ENCODE results near the gene GALNT13.

The GALNT13 gene

DNA sequence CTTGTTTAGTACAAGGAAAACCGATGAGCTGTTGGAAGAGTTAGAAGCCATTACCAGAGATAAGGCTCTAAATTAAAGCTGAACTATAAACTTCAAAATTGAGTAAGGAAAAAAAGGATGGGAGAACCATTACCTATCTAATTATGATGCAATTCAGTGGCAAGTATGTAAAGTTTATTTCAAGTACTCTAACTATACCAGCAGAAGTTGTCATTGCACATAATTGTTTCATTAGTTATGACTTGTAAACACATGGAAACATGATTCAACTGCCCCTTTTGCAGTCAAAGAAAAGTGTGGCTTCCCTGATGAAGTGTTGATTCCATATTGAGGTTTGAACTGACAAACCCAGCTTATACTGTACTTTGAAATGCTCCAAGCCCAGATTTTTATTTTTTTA lies 502.7 kb downstream of the GALNT13 start:
- ATAC-seq (ENCODE audit: low read depth) (no peak), DNase-seq (ENCODE audit: low spot score in 2 of 2) (no peak)
- Mint-ChIP-seq H3K4me1 (no peaks in the 10 kb centered on the region), H3K4me3 (no peak overlapping the region), H3K36me3 (no peaks in the 10 kb centered on the region), H3K27me3 (no peaks in the 10 kb centered on the region), H3K9me3 (peaks cover 2% of the 10 kb centered on the region), H3K27ac (no peak overlapping the region)

- H3K4me3 Mint-ChIP-seq, result no peak overlapping the region
- H3K36me3 Mint-ChIP-seq, result no peaks in the 10 kb centered on the region
- peaks cover 2% of the 10 kb centered on the region for H3K9me3 Mint-ChIP-seq
- no peak overlapping the region for H3K27ac Mint-ChIP-seq
- no peak for DNase-seq (ENCODE audit: low spot score in 2 of 2)
- H3K4me1 Mint-ChIP-seq, result no peaks in the 10 kb centered on the region
- no peak for ATAC-seq (ENCODE audit: low read depth)
- no peaks in the 10 kb centered on the region for H3K27me3 Mint-ChIP-seq
Observed at GRCh38 chr2:154375579-154375931, 503.8 kb downstream of the GALNT13 start.

GRCh38 chr2:154381931-154382794 lies 510.4 kb downstream of the GALNT13 start:
- H3K36me3 Mint-ChIP-seq, result no peaks in the 10 kb centered on the region
- no peak for DNase-seq (ENCODE audit: low spot score in 2 of 2)

GRCh38 chr2:154386186-154386585 lies 514.5 kb downstream of the GALNT13 start:
- Mint-ChIP-seq H3K4me1 (peaks cover 3% of the 10 kb centered on the region), H3K27ac (no peak overlapping the region), H3K27me3 (no peaks in the 10 kb centered on the region), H3K4me3 (no peak overlapping the region), H3K36me3 (no peaks in the 10 kb centered on the region), H3K9me3 (peaks cover 9% of the 10 kb centered on the region)
- DNase-seq (ENCODE audit: low spot score in 2 of 2) (no peak), ATAC-seq (ENCODE audit: low read depth) (no peak)

More at GRCh38 chr2:154381931-154382794, 510.4 kb downstream of the GALNT13 start:
- Mint-ChIP-seq H3K4me1 (peaks cover 3% of the 10 kb centered on the region), H3K27me3 (no peaks in the 10 kb centered on the region), H3K27ac (no peak overlapping the region), H3K4me3 (no peak overlapping the region), H3K9me3 (no peaks in the 10 kb centered on the region)
- no peak for ATAC-seq (ENCODE audit: low read depth)

DNA sequence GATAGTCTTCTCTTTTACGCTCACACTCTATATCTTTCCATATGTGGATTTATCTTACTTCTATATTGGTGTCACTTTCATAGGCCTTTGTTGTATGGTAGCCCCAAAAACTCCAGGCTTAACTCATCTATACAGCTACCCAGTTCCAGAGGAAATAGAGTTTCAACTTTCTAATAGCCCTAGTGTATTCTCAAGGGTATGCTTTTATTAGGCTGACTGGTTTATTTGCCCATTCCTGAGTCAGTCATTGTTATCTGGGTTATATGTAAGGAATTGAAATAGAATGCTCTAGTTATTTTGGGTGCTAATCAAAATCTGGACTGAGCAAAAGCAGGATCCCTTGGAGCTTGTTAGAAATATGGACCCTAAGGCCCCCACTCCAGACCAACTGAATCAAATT lies 519.3 kb downstream of the GALNT13 start:
- ATAC-seq (ENCODE audit: low read depth), result no peak
- Mint-ChIP-seq H3K27ac (no peak overlapping the region), H3K27me3 (no peaks in the 10 kb centered on the region), H3K36me3 (no peaks in the 10 kb centered on the region), H3K9me3 (peaks cover 11% of the 10 kb centered on the region), H3K4me3 (no peak overlapping the region), H3K4me1 (peaks cover 11% of the 10 kb centered on the region)
- DNase-seq (ENCODE audit: low spot score in 2 of 2), result no peak

DNA sequence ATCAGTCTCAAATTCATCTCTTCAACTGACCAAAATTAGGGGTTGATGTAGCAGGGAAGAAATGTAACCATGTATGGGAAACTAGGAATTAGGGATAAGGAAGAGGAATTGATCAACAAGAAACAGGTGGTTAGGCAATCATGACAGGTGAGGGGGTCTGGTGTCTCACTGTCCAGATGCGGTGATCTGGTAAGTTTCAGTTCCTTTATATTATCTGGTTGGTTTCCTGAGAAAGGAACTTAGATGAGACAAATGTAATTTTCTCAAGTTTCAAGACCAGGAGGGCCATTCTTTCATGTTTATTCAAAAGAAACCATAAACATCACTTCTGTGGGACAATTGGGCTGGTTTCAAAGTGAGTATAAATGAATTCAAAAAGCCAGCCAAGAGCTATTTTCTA lies 520.5 kb downstream of the GALNT13 start:
- H3K27me3 Mint-ChIP-seq, result no peaks in the 10 kb centered on the region
- ATAC-seq (ENCODE audit: low read depth), result peak; percentile 17
- DNase-seq (ENCODE audit: low spot score in 2 of 2), result no peak
- H3K36me3 Mint-ChIP-seq, result no peaks in the 10 kb centered on the region
- no peak overlapping the region for H3K4me3 Mint-ChIP-seq
- H3K27ac Mint-ChIP-seq, result no peak overlapping the region
- peaks cover 9% of the 10 kb centered on the region for H3K4me1 Mint-ChIP-seq
- H3K9me3 Mint-ChIP-seq, result peaks cover 11% of the 10 kb centered on the region

GRCh38 chr2:154394600-154394999 lies 522.9 kb downstream of the GALNT13 start:
- no peak overlapping the region for H3K4me3 Mint-ChIP-seq
- no peaks in the 10 kb centered on the region for H3K36me3 Mint-ChIP-seq
- H3K9me3 Mint-ChIP-seq, result peaks cover 8% of the 10 kb centered on the region
- ATAC-seq (ENCODE audit: low read depth) (no peak), DNase-seq (ENCODE audit: low spot score in 2 of 2) (no peak)
- no peaks in the 10 kb centered on the region for H3K27me3 Mint-ChIP-seq
- H3K4me1 Mint-ChIP-seq, result peaks cover 9% of the 10 kb centered on the region
- no peak overlapping the region for H3K27ac Mint-ChIP-seq

DNA sequence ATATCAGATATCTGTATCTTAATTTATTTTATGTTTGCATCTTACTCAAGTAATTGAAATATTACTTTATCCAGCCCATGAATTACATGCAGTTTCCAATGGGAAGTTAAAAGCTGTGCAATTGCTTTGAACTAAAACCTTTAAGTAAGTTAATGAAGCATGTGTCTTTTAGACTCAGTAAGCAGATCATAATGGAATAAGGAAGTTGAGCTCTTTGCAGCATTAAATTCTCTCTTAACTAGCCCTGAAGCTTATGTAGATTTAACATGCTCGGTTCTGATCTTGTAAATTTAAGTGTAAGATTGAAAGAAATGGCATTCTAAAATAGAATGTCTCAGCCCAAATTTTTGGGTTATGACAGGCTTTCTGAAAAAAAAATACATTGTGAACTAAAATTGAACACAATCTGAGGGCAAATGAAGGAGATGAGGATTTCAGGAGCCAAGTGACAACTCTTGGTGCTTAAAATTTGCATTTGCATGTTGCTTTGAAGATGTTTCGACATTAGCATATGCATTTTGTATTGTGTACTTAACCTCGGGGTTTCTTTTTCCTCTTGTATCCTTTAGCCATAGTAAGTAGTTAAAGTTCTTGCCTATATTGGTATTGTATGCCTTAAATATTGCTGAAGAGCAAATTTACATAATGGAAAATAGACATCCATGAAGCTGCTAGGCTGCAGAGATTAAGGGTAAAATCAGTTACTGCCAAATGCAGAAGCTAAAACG lies 529.0 kb downstream of the GALNT13 start:
- Mint-ChIP-seq H3K4me3 (no peak overlapping the region), H3K4me1 (no peaks in the 10 kb centered on the region), H3K36me3 (no peaks in the 10 kb centered on the region), H3K27me3 (no peaks in the 10 kb centered on the region), H3K9me3 (no peaks in the 10 kb centered on the region), H3K27ac (no peak overlapping the region)
- no peak for ATAC-seq (ENCODE audit: low read depth)
- no peak for DNase-seq (ENCODE audit: low spot score in 2 of 2)

DNA sequence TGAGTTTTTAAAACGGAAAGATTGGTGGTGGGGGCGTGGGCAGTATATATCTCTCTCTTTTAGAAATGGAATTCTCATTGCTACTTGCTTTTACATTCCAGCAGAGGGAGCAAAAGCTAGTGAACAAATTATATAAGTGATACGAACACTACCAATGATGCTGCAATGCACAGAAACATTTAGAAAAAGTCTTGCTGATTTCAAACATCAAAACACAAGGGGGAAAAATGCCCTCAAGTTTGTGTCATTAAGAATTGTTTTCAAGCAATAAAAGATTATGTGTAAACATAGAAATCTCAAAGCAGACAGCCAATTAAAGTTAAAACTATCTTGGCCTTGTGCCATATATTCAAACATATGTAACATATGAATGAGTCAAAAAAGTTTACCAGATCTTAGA lies 530.5 kb downstream of the GALNT13 start:
- Mint-ChIP-seq H3K9me3 (peaks cover 2% of the 10 kb centered on the region), H3K4me1 (no peaks in the 10 kb centered on the region), H3K4me3 (no peak overlapping the region), H3K27ac (no peak overlapping the region), H3K36me3 (no peaks in the 10 kb centered on the region), H3K27me3 (no peaks in the 10 kb centered on the region)
- DNase-seq (ENCODE audit: low spot score in 2 of 2) (no peak), ATAC-seq (ENCODE audit: low read depth) (no peak)

DNA sequence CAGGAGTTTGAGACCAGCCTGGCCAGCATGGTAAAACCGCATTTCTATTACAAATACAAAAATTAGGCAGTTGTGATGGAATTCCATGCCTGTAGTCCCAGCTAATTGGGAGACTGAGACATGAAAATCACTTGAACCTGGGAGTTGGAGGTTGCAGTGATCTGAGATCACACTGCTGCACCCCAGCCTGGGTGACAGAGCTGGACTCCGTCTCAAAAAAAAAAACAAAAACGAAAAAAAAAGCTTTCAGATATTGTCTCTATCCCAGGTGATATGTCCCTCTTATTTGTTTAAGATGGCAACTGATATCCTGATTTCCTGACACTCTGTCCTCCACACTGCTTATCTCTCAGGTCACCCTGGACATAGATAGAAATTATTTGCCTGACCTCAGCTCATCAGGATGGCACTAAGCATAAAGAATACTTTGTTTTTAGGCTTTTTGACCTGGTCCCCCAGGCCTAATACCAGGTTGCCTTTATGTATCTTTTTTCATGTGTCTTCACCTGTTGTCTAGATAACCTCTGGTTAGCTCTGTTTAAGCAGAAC lies 531.6 kb downstream of the GALNT13 start:
- Mint-ChIP-seq H3K4me3 (no peak overlapping the region), H3K9me3 (peaks cover 2% of the 10 kb centered on the region), H3K4me1 (no peaks in the 10 kb centered on the region), H3K36me3 (no peaks in the 10 kb centered on the region), H3K27me3 (no peaks in the 10 kb centered on the region), H3K27ac (no peak overlapping the region)
- no peak for ATAC-seq (ENCODE audit: low read depth)
- no peak for DNase-seq (ENCODE audit: low spot score in 2 of 2)

- Mint-ChIP-seq H3K27ac (no peak overlapping the region), H3K9me3 (peaks cover 4% of the 10 kb centered on the region), H3K4me1 (no peaks in the 10 kb centered on the region)
Observed at GRCh38 chr2:154408786-154409185, 537.1 kb downstream of the GALNT13 start.

DNA sequence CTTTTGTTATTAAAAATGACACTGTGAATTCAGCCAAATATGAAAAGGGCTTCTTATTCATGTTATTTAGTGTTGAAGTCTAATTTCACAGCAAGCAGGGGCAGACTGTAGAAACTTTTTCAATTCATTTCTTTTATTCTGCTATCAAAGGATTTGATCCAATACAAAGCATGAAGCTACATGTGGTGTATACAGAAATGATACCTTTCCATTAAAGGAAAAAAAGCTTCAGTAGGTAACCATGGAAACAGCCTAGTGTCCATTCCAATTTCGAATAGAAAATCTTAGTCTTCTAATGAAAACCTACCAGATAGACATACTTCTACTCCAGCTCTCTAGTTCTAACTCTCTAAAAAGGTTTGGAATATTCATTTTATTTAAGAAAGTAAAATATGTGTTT lies 550.5 kb downstream of the GALNT13 start:
- H3K27ac Mint-ChIP-seq, result no peak overlapping the region
- H3K4me1 Mint-ChIP-seq, result no peaks in the 10 kb centered on the region
- DNase-seq (ENCODE audit: low spot score in 2 of 2) (no peak), ATAC-seq (ENCODE audit: low read depth) (no peak)
- H3K4me3 Mint-ChIP-seq, result no peak overlapping the region
- H3K27me3 Mint-ChIP-seq, result no peaks in the 10 kb centered on the region
- H3K36me3 Mint-ChIP-seq, result no peaks in the 10 kb centered on the region
- no peaks in the 10 kb centered on the region for H3K9me3 Mint-ChIP-seq

More at GRCh38 chr2:154408786-154409185, 537.1 kb downstream of the GALNT13 start:
- DNase-seq (ENCODE audit: low spot score in 2 of 2) (no peak), ATAC-seq (ENCODE audit: low read depth) (no peak)
- Mint-ChIP-seq H3K4me3 (no peak overlapping the region), H3K27me3 (no peaks in the 10 kb centered on the region), H3K36me3 (no peaks in the 10 kb centered on the region)

DNA sequence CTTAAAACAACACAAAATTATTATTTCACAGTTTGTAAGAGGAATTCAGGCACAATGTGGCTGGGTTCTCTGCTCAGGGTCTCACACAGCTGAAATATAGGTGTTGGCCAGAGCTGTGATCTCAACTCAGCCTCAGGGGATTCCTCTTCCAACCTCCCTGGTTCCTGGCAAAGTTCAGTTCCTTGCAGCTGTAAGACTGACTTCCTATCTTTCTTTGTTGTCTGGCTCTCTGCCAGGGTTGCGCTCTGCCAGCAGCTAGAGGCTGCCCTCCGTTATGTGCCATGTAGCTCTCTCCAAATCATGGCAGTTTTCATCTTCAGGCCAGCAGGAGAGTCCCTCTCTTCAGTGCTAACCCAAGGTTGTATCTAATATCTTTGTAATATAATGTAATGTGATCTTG lies 554.3 kb downstream of the GALNT13 start:
- no peak for ATAC-seq (ENCODE audit: low read depth)
- H3K9me3 Mint-ChIP-seq, result no peaks in the 10 kb centered on the region
- H3K27ac Mint-ChIP-seq, result no peak overlapping the region
- no peaks in the 10 kb centered on the region for H3K4me1 Mint-ChIP-seq
- no peaks in the 10 kb centered on the region for H3K36me3 Mint-ChIP-seq
- H3K4me3 Mint-ChIP-seq, result no peak overlapping the region
- DNase-seq (ENCODE audit: low spot score in 2 of 2), result no peak
- H3K27me3 Mint-ChIP-seq, result no peaks in the 10 kb centered on the region

- Mint-ChIP-seq H3K4me3 (no peak overlapping the region), H3K9me3 (no peaks in the 10 kb centered on the region), H3K4me1 (no peaks in the 10 kb centered on the region), H3K27me3 (no peaks in the 10 kb centered on the region), H3K27ac (no peak overlapping the region), H3K36me3 (no peaks in the 10 kb centered on the region)
- ATAC-seq (ENCODE audit: low read depth), result no peak
- no peak for DNase-seq (ENCODE audit: low spot score in 2 of 2)
Observed at GRCh38 chr2:154427453-154427852, 555.7 kb downstream of the GALNT13 start.
